KG1 (cell line): ENCODE measurements around the gene ATP6AP2.
"Not testable (repeated sequence)": the region's sequence is repeated elsewhere in the genome, so short reads cannot be mapped to it uniquely, and the experiment has no call there.

Experiments
- DNase-seq: peaks from one replicate; lab custom pipeline; 2025; lab: John Stamatoyannopoulos, UW

Gene ATP6AP2

GRCh38 chrX:40580537-40581335 is at the start of gene ATP6AP2:
Gene ATP6AP2, plus strand, starts transcription at chrX:40580970. Its CDS starts 96 bp downstream, at chrX:40581066.
- DNase-seq: peak; percentile 71

GRCh38 chrX:40531056-40531826 is 49.5 kb upstream of the ATP6AP2 start:
- no peak for DNase-seq

GRCh38 chrX:40537310-40537709 is 43.5 kb upstream of the ATP6AP2 start:
- no peak for DNase-seq

- no peak for DNase-seq
Measured at GRCh38 chrX:40538406-40538805, 42.4 kb upstream of the ATP6AP2 start.

GRCh38 chrX:40539214-40540142 is 41.3 kb upstream of the ATP6AP2 start:
- DNase-seq: peak; percentile 34

GRCh38 chrX:40542208-40542607 is 38.6 kb upstream of the ATP6AP2 start:
- DNase-seq: no peak

- no peak for DNase-seq
Measured at GRCh38 chrX:40542972-40543371, 37.8 kb upstream of the ATP6AP2 start.

- DNase-seq: no peak
Measured at GRCh38 chrX:40543661-40544328, 37.0 kb upstream of the ATP6AP2 start.

GRCh38 chrX:40544343-40545266 is 36.2 kb upstream of the ATP6AP2 start:
- DNase-seq: no peak

- no peak for DNase-seq
Measured at GRCh38 chrX:40546870-40547269, 33.9 kb upstream of the ATP6AP2 start.

- DNase-seq: no peak
Measured at GRCh38 chrX:40550066-40550465, 30.7 kb upstream of the ATP6AP2 start.

GRCh38 chrX:40552768-40553167 is 28.0 kb upstream of the ATP6AP2 start:
- DNase-seq: no peak

- no peak for DNase-seq
Measured at GRCh38 chrX:40558590-40558989, 22.2 kb upstream of the ATP6AP2 start.

GRCh38 chrX:40563784-40564183 is 17.0 kb upstream of the ATP6AP2 start:
- no peak for DNase-seq

GRCh38 chrX:40564447-40564846 is 16.3 kb upstream of the ATP6AP2 start:
- no peak for DNase-seq

GRCh38 chrX:40570346-40571093 is 10.2 kb upstream of the ATP6AP2 start:
- no peak for DNase-seq

GRCh38 chrX:40571164-40571563 is 9.6 kb upstream of the ATP6AP2 start:
- not testable (repeated sequence) for DNase-seq

- no peak for DNase-seq
Measured at GRCh38 chrX:40571600-40571999, 9.2 kb upstream of the ATP6AP2 start.

- no peak for DNase-seq
Measured at GRCh38 chrX:40573763-40574162, 7.0 kb upstream of the ATP6AP2 start.

GRCh38 chrX:40575411-40575810 is 5.4 kb upstream of the ATP6AP2 start:
- not testable (repeated sequence) for DNase-seq
